Measurements from ENCODE around the gene C1orf115.
"Not testable (repeated sequence)": the region's sequence is repeated elsewhere in the genome, so short reads cannot be mapped to it uniquely, and the experiment has no call there.

The C1orf115 gene

DNA sequence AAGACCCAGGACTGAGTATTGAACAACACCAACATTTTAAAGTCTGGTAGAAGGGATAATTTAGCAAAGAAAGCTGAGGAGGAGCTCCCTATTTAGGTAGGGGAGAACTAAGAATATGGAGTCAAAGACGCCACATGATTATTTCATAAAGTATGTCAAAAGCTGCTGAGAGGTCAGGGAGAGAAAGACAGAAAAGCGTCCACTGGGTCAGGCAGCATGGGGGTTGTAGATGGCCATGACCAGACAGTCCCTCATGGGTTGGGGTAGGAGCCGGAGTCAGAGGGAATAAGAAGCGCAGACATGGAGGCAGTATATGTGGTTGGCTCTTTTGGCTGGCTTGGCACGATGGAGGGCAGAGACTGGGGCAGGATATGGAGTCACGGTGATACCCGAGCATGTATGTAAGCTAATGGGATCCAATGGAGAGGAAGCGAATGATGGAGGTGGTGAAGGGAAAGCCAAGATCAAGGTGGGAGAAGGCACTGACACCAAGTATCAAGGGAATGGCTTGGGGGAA lies 4.8 kb downstream of the C1orf115 start:
- no peak for DNase-seq (ENCODE audit: low read depth)

DNA sequence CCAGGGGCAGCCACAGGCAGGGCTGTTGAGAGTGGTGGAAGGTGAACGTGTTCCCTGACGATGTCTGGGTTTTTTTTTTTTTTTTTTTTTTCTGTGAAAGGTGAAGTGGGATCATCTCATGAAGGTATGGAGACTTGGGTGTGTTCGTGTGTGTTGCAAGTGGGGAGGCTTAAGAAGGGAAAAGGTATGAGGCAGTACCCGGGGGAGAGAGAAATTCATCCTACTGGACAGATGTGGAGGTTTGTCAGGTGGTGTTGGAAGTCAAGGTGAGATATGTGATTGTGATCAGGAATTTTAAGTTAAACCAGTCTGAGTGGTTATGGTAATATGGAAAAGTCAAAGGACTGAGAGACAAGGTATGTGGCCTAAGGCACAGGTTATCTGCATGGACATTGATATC lies 5.3 kb downstream of the C1orf115 start:
- DNase-seq (ENCODE audit: low read depth) = no peak

DNA sequence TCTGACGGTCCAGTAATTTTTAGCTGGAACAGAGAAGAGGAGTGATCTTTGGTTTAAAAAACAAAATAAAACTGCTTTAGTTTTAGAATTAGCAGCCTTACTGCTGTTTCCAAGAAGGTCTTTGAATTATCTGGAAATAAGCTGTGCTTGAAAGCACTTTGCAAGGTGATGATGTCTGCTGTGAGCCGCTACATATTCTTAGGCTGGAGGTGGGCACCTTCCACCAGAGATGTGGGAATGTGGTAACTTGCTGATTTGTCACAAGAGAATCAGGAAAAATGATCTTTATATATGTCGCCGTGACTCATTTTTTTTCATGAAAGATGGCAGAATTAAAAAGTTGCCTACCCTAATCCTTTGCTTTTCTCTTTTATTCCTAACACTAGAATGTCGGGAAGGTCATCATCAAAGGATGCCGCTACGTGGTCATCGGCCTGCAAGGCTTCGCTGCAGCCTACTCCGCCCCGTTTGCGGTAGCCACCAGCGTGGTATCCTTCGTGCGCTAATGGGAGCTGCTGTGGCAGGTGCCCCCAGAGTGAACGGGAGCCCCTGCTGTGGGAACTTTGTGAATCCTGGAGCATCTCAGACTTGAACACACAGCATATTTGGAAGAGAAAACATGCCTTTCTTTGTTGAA lies 6.2 kb downstream of the C1orf115 start:
- DNase-seq (ENCODE audit: low read depth) = no peak

DNA sequence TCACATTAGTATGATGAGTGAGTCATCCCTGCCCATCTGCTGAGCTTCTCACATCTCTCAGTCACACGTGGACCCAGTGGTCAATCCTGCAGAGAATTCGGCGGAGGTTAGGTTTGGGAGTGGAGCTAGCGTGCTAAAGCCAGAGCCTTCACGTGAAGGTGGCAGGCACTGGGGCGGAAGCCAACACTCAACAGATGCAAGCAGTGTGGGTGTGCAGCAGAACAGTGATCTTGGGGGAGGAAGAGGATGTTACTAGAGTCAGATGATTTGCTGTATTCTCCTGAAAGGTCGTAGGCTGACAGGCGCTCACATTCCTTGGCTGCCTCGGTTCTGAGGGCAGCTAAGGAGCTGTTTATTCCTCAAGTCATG lies 6.7 kb downstream of the C1orf115 start:
- DNase-seq (ENCODE audit: low read depth) = peak; percentile 37

DNA sequence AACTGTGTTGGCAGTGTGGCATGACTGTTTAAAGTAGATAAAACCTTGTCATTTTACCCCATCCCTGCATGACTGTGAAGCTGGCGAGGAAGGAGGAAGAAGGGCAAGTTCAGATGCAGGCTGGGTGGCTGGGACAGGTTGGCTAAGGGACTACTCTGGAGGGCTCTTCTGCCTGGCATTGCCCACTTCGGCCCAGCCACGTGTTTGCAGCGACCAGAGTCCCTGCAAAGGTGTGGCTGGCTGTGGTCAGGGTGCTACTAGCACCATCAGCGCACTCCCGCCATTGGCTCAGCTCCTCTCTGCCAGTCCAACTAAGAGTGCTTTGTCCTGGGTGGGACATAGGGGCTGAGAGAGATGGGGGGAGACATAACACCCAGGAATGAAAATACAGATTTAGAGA lies 7.2 kb downstream of the C1orf115 start:
- DNase-seq (ENCODE audit: low read depth) = no peak

DNA sequence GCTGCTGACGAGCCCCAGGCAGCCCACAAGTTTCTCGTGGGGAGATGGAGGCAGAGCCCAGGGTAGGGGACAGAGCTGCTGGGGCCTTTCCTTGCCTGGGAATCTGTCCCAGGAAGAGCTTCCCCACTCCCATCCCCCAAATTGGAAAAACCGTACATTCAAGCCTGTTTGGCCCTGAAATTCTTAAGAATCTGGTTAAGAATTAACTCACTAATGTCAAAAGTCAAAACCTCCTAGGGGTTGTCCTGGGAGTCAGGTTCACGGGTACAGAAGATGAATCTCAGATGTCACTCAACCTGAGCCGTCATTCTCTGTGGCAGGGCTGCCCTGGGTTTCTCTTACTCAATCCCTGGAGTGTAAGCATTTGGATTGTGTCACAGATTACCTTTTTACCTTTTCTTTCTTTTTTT lies 8.4 kb downstream of the C1orf115 start:
- no peak for DNase-seq (ENCODE audit: low read depth)

DNA sequence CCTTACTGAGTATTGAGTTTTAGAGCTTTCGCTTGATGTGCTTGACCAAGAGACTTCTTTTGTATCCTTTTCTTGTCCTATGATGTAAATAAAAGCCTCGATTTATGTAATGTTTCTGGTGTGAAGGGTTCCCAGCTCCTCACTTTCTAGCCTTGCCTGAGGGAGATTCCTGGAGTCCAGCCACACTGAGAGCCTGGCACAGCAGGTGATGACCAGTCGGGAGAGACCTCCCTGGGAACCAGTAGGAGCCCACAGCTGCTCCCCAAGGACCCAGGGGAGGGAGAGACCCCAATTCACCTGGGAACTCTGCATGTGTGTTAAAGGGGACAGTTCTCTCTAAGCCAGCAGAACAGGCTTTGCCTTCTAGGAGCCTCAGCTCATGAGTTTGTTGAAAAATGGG lies 8.9 kb downstream of the C1orf115 start:
- DNase-seq (ENCODE audit: low read depth) = no peak

DNA sequence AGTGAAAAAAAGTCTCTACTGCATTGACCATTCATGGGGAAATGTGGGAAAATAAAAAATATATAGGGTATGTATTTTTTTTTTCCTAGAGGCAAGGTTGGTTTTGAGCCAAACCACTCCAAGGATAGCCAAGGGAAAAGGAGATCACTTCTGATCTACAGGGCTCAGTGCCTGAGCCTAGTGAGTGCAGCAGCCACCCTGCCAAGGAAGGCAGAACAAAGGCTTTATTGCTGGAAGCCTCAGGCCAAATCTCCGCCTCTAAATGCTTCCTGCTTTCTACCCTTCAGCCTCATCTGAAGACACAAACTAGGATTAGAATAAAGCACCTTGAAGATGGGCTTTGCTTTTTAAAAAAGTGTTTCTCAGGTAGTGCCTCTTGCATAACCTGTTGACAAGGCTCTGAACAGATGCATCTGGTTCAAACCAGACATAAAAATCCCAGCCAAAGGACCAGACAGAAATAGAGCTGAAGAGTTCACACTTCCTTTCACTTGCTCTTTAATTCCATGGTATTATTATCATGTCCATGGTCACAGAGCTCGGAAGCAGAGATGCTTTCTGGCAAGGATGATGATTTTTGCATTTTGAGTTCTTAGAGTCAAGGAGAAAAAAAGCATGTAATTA lies 10.5 kb downstream of the C1orf115 start:
- no peak for DNase-seq (ENCODE audit: low read depth)

DNA sequence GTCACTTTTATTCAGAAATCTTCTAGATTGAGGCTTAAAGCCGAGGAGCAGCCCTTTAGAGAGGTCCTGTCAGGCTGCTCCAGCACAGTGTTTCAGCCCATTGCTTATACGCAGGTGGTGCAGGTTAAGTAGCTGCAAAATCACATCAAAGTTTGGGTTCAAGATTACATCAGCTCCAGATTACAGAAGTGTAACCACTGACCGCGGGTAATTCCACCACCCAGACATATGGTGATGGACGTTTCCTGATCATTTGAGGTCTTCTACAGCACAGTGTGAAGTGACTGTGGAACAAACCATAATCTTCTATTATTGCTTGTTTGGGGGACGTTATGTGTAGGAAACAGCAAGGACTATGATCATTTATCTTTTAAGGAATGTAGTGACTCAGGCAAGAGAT lies 11.8 kb downstream of the C1orf115 start:
- no peak for DNase-seq (ENCODE audit: low read depth)

DNA sequence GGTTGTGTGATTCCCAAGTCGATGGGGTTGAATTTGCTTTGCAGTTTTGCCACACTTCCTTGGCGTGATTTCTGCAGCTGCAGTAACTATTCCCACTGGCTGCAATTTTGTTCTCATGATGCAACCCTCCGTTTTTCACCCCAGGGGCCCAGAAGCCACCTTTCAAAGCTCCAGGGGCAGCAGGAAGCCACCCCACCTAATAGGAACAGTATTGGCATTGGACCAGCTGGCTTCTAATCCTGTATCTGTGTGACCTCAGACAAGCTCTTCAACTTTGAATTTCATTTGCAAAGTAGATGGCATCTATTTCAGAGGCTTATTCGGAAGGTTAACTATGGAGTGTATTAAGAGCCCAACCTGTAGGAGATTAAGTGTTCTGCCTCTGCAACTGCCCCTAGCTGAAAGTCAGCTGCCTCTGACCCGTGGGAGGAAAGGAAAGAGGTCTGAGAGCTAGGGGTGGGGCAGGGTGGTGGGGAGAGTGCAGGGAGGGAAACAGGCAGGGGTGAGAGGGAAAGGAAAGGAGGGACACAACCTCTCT lies 12.6 kb downstream of the C1orf115 start:
- no peak for DNase-seq (ENCODE audit: low read depth)

DNA sequence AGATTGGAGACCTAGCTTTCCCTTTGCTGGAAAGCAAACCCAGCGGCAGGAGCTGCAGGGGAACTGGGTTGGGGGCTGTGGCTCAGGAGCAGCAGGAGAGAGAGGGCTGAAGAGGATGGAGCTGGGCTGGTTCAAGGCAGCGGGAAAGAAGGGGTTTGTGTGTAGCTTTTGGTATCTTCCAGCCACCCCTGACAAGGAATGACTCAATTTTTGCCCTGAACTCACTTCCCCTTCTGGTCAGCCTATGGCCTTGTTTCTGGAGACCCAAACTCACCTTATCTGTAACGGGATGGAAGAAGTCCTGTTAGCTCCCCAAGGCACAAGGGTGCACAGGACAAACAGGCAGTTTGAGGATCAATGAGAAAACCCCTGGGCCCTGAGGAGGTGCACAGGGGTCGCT lies 13.1 kb downstream of the C1orf115 start:
- no peak for DNase-seq (ENCODE audit: low read depth)

DNA sequence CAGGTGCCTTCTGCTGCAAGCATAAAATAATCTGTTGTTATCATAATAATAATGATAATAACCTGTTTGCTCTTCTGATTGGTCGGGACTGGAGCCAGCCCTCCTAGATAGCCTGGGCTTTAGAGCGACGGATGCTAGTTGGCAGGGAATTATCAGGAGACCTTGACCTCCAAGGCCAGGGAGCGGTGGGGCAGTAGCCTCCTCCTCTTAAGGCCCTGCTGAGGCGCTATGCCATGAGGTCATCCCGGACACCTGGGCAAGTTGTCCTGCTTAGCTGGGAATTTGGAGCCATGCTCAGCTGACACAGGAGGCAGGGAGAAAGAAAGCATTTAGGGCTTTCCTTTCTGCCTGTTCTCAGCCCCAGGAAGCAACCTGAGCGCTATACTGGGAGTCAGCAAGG lies 15.6 kb downstream of the C1orf115 start:
- no peak for DNase-seq (ENCODE audit: low read depth)

DNA sequence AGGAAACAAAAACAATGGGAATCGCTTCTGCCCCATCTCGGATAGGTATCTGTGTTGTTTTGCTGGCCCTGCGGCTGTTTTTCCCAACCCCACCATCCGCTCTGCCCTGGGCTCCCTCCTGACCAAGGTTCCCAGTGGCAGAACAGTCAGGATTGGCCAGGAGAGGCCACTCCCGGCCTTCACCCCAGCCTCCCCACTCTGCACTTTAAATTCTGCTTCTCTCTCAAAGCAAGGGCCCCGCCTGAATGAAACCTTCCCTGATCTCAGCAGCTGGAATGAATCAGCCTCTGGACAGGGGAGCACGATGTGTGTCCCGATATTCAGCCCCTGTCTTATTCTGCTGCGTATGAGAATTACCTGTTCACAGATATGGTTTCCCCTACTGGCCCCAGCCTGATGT lies 16.3 kb downstream of the C1orf115 start:
- DNase-seq (ENCODE audit: low read depth) = no peak

DNA sequence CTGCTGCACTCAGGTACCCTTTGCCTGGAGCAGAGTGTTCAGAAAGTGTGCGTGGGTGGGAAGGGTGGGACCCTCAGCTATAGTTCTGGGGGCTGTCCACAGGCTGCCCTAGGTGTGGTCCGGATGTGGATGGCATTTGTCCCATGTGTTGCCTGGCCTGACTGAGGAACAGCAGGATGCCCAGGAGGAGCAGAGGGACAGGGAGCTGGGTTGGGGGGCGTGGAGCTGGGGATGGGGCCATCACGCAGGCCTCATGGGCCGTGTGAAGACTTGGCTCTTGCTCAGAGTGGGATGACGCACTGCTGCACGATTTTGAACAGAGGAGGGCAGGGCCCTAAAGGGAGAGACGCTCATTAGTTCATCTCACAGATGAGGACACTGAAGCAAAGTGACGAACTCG lies 17.0 kb downstream of the C1orf115 start:
- DNase-seq (ENCODE audit: low read depth) = no peak

DNA sequence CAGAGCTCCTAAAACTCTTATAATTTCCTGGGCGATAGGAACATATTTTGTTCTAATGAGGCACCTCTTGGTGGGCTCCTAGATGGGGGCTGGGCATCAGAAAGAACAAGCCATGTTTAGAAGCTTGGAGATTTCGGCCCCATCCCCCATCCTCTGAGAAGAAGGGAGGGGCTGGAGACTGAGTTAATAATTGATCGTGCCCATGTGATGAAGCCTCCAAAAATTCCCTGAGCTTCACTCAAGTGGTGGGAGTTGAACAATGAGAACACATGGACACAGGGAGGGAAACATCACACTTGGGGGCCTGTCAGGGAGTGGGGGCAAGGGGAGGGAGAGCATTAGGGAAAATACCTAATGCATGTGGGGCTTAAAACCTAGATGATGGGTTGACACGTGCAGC lies 18.1 kb downstream of the C1orf115 start:
- DNase-seq (ENCODE audit: low read depth) = no peak

DNA sequence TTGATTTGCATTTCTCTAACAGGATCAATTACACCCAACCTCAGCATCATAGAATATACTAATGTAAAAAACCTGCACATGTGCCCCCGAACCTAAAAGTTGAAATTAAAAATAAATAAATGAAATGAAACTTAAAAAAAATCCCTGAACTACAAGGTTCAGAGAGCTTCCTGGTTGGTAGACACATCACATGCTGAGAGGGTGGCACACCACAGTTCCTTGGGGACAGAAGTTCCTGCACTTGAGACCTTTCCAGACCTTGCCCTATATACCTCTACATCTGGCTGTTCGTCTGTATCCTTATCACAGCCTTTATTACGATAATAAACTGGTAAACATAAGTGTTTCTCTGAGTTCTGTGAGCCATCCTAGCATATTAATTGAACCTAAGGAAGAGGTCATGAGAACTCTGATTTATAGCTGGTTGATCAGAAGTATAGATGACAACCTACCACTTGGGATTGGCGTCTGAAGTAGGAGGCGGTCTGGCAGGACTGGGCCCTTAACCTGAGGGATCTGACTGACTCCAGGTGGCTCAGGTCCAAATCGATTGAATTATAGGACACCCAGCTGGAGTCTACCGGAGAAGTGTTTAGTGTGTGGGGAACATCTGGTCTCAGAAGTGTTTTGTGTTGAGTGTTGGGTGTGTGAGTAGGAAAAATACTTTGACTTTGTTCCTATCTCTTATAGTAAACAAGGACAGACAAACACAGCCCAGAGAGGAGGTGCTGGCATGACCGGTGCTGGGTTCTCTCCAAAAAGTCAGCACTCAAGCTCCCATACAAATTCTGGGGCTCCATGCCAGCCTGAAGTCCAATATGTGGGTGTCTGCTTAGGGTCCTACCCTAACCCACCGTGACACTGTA lies 19.0 kb downstream of the C1orf115 start:
- DNase-seq (ENCODE audit: low read depth) = no peak

DNA sequence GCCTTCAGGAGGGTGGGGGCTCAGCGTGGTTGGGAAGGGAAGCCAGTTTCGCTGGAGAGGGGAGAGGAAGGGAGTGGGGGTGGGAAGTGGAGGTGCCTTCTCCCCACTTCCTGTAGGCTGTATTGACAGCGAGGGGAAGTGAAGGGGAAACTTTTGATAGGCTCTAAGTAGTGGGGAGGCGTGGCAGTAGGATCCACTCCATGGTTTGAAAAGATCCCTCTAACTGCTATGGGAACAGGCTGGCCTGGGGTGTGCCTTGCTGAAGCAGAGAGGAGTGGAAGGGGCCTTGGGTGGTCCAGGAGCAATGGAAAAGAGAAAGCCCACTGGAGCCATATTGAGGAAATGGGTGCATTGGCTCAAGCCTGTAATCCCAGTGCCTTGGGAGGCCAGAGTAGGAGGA lies 20.2 kb downstream of the C1orf115 start:
- DNase-seq (ENCODE audit: low read depth) = no peak

DNA sequence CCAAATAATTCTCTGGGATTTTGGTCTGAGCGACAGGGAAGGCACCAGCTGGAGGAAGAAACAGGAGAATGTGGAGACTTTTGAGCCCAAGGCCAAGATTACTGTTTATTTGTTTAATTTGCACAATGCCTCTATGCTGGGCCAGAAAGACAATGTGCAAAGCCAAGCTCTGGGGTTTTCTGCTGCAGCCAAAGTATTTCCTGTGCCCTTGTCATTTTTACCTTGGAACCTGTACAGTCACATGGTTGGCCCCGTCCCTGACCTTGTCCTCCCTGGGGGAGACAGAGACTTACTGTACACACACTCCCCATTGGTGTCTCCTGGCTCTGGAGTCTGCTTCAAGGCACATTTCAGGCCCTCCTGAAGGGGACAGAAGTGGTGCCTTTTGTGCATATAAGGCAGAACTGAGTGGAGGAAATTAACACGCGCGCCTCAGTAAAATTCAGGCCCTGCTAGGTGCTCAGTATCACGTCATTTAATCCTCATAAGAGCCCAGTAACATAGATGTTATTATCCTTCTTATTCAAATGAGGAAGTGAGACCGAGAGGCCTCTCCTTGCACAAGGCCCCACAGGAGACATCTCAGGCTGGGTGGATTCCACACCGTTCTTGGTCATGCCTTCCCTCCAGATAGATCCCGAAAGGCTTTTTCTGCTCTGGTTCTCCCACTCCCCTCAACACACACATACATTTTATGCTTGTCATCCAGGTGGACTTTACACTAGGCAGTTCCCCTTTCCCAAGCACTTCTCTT lies 21.1 kb downstream of the C1orf115 start:
- no peak for DNase-seq (ENCODE audit: low read depth)

DNA sequence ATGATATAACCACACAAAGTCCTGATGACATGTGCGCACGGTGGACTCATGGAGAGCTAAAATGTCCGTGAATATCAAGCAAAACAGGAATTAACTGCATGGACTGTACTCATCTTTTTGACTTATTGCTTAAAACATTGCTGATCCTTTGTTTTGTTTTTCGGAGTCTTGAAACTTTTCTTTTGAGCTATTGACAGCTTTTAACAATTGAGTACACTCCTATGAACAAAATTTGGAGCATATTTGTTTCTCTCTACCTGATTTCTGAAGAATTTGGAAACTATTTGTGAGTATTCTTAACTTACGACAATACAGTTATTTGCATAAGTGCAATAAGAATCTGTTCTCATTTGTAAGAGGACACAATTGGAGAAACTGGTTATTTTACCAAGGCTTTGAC lies 25.8 kb downstream of the C1orf115 start:
- not testable (repeated sequence) for DNase-seq (ENCODE audit: low read depth)

DNA sequence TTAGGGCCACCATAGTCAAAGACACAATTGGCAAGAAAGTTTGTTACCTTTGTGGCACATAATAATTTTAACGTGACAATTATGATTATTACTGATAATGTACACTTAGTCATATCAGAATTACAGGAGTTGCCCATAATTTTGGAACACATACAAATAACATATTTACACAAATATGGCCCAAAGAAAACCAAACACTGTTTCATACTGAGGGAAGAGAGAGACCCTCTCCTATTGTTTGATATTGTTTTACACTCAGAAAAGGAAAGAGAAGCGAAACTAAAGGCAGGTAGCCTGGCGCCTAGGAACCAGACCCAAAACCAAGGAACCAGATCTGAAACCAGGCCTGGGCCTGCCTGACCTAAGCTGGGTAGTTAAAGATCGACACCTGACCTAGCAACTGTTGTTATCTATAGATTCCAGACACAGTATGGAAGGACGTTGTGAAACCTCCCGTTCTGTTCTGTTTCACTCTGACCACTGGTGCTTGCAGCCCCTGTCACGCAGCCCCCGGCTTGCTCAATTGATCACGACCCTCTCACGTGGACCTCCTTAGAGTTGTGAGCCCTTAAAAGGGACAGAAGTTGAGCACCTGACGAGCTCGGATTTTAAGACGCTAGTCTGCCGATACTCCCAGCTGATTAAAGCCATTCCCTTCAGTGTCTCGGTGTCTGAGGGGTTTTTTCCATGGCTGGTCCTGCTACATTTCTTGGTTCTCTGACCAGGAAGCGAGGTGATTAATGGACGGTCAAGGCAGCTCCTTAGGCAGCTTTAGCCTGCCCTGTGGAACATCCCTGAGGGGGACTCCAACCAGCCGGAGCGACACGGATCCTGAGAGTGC lies 27.9 kb downstream of the C1orf115 start:
- DNase-seq (ENCODE audit: low read depth) = no peak

DNA sequence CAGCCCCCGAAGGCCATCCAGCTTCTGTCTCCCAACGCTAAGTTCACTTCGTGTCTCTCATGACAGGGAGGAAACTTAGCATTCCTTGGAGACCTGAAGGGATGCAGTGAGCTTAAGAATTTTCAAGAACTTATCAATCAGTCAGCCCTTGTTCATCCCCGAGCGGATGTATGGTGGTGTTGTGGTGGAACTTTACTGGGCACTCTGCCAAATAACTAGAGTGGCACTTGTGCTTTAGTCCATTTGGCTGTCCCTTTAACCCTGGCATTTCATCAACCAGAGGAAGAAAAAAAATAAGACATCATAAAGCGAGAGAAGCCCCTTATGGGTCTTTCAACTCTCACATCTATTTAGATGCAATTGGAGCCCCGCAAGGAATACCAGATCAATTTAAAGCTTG lies 31.1 kb downstream of the C1orf115 start:
- not testable (repeated sequence) for DNase-seq (ENCODE audit: low read depth)

All from amniotic epithelial cell (primary cell).